Adipose tissue (tissue), 3 donors: ENCODE measurements around the gene SCN1B. TPM values are rescaled to one million over a fixed set of nuclear protein-coding genes. Genes with fewer than 3 reads are reported as not detected.

Experiments
- H3K27ac ChIP-seq: one replicate; pipeline ENCODE4 v1.5.1; 2013; ENCODE audit warnings: low read depth, low read length
- WGBS, 3 donors: extraction: QIAGEN DNeasy Blood & Tissue Kit; methylation state at CpG; one replicate each; pipeline ENCODE4 v1.1.7; 2013; 5-methylcytosine and 5-hydroxymethylcytosine counted together
- polyA plus RNA-seq, 3 donors: library from polyadenylated mRNA; stranded (reverse); fragments of 200-250 nt; gene quantifications; one replicate each; pipeline ENCODE4 v1.2.3, GENCODE V29; 2013
- donor health status: healthy with polysubstance abuse.
- donor health status: Bipolar disorder and iron deficiency.
- donor health status: healthy.

The SCN1B gene
- polyA plus RNA-seq, 3 donors: 5.2 to 22.5 (median 7.9) TPM

DNA sequence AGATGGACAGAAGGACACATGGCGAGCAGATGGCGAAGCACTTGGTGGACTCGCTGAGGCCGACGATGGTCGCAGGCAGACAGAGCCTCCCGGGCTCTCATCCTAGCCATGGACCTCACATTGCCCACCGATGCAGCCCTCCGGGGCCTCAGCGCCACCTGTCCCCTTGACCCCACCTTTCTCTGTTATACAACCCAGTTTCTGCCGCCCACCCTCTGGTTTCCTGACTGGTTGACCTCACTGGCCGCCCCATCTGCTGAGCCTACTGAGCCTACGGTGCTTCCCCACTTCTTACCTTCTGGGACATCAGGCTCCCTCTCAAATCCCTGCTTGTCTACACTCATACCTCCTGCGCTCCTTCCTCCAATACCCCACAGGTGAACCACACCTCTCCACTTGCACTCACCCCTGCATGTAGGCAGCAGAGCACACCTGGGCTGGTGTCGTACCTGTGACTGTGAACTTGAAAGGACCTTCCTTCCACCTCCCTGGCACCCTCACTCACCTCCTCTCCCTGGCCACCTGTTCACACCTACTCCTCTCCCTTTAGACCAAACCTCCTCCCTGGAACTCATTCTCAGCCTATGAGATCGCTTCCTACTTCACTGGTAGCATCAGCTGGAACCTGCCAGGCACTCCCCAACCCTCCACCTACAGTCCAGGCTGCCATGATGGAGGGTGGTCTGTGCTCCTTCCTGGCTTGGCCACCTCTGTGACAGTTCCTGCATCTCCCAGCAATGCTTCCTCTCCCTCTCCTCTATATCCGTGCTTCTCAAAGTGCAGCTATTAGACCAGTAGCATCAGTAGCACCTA is 47.3 kb downstream of the SCN1B start:
- no peak overlapping the region for H3K27ac ChIP-seq
- WGBS, 3 donors: 90 to 91% (median 91%) methylated on average over 17 of the region's 17 CpGs

DNA sequence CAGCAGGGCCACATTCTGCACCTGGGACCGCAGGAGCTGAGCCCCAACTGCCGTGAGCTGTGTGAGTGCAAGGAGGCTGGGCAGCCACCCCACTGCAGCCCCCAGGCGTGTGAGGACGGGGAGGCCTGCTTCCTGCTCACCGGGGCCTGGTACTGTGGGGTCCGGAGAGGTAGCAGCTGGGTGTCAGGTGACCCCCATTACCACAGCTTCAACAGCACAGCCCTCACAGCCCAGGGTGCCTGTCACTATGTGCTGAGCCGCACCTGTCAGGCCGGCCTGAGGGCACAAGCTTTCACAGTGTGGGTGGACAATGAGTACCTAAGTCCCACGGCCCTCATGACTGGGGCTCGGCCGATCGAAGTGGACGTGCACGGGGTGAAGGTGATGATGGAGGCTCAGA is 49.6 kb downstream of the SCN1B start:
- 82 to 86% (median 85%) methylated on average over 14 of the region's 14 CpGs for WGBS, 3 donors
- H3K27ac ChIP-seq: no peak overlapping the region

DNA sequence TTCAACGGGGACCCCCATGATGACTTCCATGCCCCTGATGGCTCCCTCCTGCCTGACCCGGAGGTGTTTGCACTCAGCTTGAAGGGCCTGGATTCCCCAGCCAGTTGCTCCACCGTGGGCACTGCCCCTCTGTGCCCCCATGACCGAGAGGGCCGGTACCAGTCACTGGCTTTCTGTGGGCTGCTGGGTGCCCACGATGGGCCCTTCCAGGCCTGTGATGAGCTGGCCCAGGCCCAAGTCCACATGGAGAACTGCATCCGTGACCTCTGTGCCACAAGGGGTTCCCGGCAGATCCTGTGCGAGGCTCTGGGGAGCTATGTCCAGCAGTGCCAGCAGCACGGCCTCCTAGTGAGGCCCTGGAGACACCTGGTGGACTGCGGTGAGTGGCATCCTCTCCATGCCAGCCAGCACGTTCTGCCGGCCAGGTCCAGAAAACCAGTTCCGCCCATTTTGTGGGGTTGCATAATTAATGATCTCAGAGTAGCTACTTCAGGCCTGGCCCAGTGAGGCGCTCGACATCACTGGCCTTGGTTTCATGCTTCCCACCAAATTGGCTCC is 50.4 kb downstream of the SCN1B start:
- WGBS, 3 donors: 86 to 90% (median 87%) methylated on average over 16 of the region's 16 CpGs
- no peak overlapping the region for H3K27ac ChIP-seq

DNA sequence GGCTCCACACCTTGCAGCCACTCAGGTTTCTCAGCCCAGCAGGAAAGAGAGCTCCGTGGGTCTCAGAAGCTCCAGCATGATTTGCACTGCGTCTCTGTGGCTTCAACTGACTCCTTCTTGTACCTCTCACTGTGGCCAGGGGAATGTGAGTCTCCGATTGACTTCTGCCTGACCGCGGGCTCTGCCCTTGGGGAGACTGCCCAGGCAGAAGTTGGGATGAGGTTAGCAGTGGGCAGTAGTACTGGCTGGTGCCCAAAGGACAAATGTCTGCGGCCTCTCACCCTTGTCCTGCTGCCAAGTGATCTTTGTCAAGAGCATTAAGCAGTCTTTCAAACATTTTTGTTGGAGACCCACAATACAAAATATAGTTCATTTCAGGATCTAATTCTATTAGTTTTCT is 50.9 kb downstream of the SCN1B start:
- no peak overlapping the region for H3K27ac ChIP-seq
- WGBS, 3 donors: 78 to 87% (median 86%) methylated on average over 6 of the region's 6 CpGs

DNA sequence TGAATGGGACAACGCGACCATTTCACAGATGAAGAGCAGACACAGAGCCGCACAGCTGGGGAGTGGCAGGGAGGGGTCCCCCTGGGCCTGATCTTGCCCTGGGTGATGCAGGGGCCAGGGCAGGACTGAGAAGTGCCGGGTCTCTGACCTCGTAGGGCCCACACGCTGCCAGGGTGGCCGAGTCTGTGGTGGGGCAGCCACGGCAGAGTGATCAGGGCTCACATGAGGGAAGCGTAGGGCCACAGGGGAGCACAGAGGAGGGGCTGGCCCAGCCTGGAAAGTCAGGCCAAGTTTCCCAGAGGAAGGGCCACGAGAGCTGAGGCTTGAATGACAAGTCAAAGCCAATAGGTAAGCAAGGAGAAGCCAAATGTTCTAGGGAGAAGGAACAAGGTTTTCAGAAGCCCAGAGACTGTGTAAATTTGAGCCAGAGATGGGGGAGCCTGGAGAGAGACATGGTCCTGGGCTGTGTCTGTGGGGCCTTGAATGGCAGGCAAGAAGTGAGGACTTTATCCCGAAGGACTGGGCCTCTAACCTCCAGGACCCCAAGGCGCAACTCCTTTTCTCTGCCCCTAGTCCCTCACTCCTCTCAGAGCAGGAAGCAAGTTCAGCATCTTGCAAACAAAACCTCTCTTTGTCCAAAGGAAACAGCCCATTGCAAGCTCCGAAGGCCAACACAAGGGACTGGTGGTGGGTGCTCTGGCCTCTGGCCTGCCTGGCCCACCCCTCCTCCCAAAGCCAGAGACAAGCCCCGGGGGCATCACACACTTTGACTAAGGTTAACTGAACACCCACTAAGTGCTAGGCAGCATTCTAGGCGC is 53.6 kb downstream of the SCN1B start:
- WGBS, 3 donors: 74 to 88% (median 85%) methylated on average over 15 of the region's 15 CpGs
- H3K27ac ChIP-seq: no peak overlapping the region

DNA sequence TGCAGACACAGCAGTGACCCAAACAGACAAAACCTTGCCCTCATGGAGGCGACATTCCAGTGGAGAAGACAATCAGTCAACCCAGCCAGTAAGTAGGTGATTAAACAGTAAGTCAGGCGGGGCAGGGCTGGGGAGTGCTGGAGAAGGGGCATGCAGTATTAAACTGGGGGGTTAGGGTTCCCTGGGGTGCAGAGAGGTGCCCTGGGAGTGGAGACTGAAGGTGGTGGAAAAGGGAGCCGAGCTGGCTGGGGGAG is 54.2 kb downstream of the SCN1B start:
- WGBS, 3 donors: 87 to 90% (median 89%) methylated on average over 3 of the region's 3 CpGs

DNA sequence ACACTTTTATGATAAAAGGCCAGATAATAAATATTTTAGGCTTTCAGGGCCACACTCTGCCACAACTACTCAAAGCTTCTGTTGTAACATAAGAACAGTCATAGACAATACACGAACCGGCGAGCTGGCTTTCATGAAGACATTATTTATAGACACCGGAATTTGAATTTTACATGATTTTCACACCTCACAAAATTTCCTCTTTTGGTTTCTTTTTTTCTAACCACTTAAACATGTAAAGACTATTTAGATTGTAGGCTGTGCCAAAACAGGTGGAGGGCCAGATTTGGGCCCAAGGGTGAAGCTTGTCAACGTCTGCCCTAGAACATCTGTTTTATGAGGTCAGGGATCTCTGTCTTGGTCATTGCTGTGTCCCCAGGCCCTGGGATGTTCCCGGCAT is 55.7 kb downstream of the SCN1B start:
- no peak overlapping the region for H3K27ac ChIP-seq
- WGBS, 3 donors: 71 to 75% (median 72%) methylated on average over 6 of the region's 6 CpGs

More for the DNA sequence above, 54.2 kb downstream of the SCN1B start:
- no peak overlapping the region for H3K27ac ChIP-seq

DNA sequence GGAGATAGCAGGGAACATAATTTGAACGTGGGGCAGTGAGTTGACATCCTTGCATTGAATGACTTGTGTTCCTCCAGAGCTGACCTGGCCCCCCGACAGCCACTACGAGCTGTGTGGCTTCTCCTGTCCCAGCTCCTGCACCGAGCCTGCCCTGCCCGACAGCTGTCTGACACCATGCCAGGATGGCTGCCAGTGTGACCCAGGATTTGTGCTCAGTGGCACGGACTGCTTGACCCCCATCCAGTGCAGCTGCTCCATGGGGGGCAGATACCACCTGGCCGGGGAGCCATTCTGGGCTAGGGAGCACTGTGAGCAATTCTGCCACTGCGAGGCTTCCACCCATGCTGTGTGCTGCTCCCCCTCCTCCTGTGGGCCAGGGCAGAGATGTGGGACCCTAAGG is 56.2 kb downstream of the SCN1B start:
- H3K27ac ChIP-seq: no peak overlapping the region
- 75 to 82% (median 82%) methylated on average over 8 of the region's 8 CpGs for WGBS, 3 donors

DNA sequence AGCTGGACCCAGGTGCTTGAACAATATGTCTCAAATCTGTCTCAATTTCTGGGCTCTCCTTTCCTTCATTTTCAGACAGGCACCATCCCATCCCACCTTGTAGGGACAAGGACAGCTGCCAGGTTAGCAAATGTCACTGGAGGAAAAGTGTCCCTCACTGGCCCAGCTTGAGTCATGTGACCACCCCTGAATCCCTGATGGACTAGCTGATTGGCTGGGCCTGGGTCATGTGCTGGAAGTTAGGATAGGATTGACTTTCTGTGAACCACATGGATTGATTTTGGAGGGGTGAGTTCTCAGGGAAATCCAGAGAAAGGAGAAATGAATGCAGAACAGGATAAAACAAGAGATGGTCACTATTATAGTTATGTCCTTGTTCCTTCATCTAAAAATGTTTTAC is 57.1 kb downstream of the SCN1B start:
- H3K27ac ChIP-seq: no peak overlapping the region

DNA sequence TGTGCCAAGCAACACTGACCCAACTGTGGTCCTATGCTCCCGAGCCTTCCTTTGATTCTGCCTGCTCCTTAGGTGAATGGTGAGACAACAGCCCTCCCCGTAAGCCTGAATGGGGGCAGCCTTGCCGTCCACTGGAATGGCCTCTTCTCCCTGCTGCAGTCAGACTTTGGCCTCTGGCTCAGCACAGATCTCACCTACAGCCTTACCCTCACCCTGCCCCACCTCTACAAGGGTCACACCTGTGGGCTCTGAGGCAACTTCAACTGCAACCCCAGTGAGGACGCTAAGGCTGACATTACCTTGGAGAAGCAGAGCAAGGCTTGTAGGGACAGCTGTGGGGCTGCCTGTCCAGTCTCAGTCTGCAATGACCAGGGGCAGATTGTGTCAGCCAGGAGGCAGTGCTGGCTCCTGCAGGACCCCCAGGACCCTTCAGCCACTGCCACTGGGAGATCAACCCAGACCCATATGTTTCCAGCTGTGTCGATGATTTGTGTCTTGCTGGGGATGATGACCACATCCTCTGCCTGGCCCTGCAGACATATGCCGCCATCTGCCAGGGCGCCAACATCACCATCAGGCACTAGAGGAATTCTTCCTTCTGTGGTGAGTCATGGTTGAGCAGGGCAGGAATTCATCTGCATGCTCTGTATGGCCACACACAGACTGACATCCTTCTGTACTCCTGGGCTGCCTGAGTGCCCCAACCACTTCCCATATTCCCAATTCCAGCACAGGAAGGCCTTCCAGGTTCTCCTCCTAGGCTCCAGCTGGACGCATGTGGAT is 58.1 kb downstream of the SCN1B start:
- no peak overlapping the region for H3K27ac ChIP-seq
- WGBS, 3 donors: 74 to 84% (median 76%) methylated on average over 8 of the region's 8 CpGs

DNA sequence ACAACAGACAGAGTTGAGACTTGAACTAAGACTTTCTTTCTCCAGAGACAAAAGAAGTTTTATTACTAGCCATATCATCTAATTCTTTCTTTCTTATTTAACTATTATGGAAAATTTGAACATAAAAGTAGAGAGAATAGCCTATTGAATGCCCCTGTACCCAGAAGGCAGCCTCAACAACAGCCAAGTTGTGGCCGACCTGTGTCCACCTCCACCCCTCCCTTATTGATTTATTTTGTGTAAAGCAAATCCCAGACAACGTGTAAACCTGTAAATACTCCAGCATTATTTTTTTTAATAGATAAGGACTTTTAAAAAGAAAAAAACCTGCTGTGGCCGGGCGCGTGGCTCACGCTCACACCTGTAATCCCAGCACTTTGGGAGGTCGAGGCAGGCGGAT is 59.3 kb downstream of the SCN1B start:
- 55 to 87% (median 83%) methylated on average over 8 of the region's 8 CpGs for WGBS, 3 donors
- H3K27ac ChIP-seq: no peak overlapping the region

Other genes with a start within 250 kb of the SCN1B start
- gene ZNF30, start 103.6 kb upstream of the SCN1B start, polyA plus RNA-seq: 1 to 10 TPM in 2 of 3 donors, under 1 TPM in 1; 0.76 to 1.7 (median 1.4) TPM
- gene ZNF792, start 66.2 kb upstream of the SCN1B start, polyA plus RNA-seq: 1 to 10 TPM; 1.5 to 2.7 (median 1.9) TPM
- 10 to 100 TPM; 72.1 to 85.9 (median 73.7) TPM for gene GRAMD1A, start 30.1 kb upstream of the SCN1B start, polyA plus RNA-seq
- 100 to 1,000 TPM in 1 of 3 donors, 1 to 10 TPM in 2; 1.5 to 141 (median 5.4) TPM for gene HPN, start 11.3 kb downstream of the SCN1B start, polyA plus RNA-seq
- 10 to 100 TPM in 2 of 3 donors, 1 to 10 TPM in 1; 8.0 to 39.4 (median 33.6) TPM for gene FXYD3, start 85.4 kb downstream of the SCN1B start, polyA plus RNA-seq
- 10 to 100 TPM in 2 of 3 donors, 1 to 10 TPM in 1; 3.7 to 34.8 (median 20.6) TPM for gene LGI4, start 104.6 kb downstream of the SCN1B start, polyA plus RNA-seq
- gene FXYD1, start 108.4 kb downstream of the SCN1B start, polyA plus RNA-seq: 100 to 1,000 TPM in 1 of 3 donors, 10 to 100 TPM in 1, 1 to 10 TPM in 1; 3.5 to 126 (median 45.3) TPM
- gene FXYD7, start 112.8 kb downstream of the SCN1B start, polyA plus RNA-seq: 1 to 10 TPM in 1 of 3 donors, under 1 TPM in 2; 0.12 to 2.4 (median 0.45) TPM
- 100 to 1,000 TPM in 1 of 3 donors, 10 to 100 TPM in 2; 16.0 to 167 (median 93.9) TPM for gene FXYD5, start 124.3 kb downstream of the SCN1B start, polyA plus RNA-seq
- not detected for gene FAM187B, start 198.3 kb downstream of the SCN1B start, polyA plus RNA-seq
- gene LSR, start 218.5 kb downstream of the SCN1B start, polyA plus RNA-seq: 10 to 100 TPM; 12.9 to 92.4 (median 20.2) TPM
- 100 to 1,000 TPM in 2 of 3 donors, 10 to 100 TPM in 1; 68.2 to 122 (median 118) TPM for gene USF2, start 238.5 kb downstream of the SCN1B start, polyA plus RNA-seq